GM23338 (cell line): ENCODE measurements around the gene OTOP2.

Source experiments
- CREB1 ChIP-seq: fragments of 250-450 bp; sonication (Bioruptor Pico); IDR thresholded peaks from 2 replicates; pipeline ENCODE4 v1.5.0; 2020; ENCODE audit warnings: low read depth, mild to moderate bottlenecking, moderate library complexity
- CTCF ChIP-seq, 2 experiments: fragments of 200-600 bp in 1 of 2; sonication (generic) in 1 of 2; conservative IDR thresholded peaks; 2 replicates each; pipeline versions ENCODE4 v1.5.1 to v1.6.1; 2016 to 2017; ENCODE audit warnings: antibody characterized with exemption in 2 of 2, low read depth in 2 of 2, mild to moderate bottlenecking in 2 of 2, moderate library complexity in 1 of 2
- ETS1 ChIP-seq: IDR thresholded peaks from 2 replicates; pipeline ENCODE4 v1.6.1; 2016; ENCODE audit warnings: antibody characterized with exemption
- EZH2 ChIP-seq: fragments of 200-600 bp; sonication (generic); IDR thresholded peaks from one replicate; pipeline ENCODE4 v1.8.0; 2017; ENCODE audit warnings: antibody characterized with exemption, mild to moderate bottlenecking, low read depth; ENCODE audit not compliant: unreplicated experiment
- EZH2phosphoT487 ChIP-seq: fragments of 200-600 bp; sonication (generic); IDR thresholded peaks from one replicate; pipeline ENCODE4 v1.8.1; 2018; ENCODE audit warnings: antibody characterized with exemption; ENCODE audit not compliant: unreplicated experiment
- JUNB ChIP-seq: IDR thresholded peaks from one replicate; pipeline ENCODE4 v1.6.1; 2016; ENCODE audit warnings: antibody characterized with exemption; ENCODE audit not compliant: unreplicated experiment
- NANOG ChIP-seq: IDR thresholded peaks from 2 replicates; pipeline ENCODE4 v1.6.1; 2016; ENCODE audit warnings: antibody characterized with exemption, borderline replicate concordance
- POLR2AphosphoS5 ChIP-seq: IDR thresholded peaks from 2 replicates; pipeline ENCODE4 v1.6.1; 2016; ENCODE audit warnings: antibody characterized with exemption, low read depth
- REST ChIP-seq: IDR thresholded peaks from one replicate; pipeline ENCODE4 v1.6.1; 2018; ENCODE audit warnings: antibody characterized with exemption; ENCODE audit not compliant: unreplicated experiment
- STAT1 ChIP-seq: IDR thresholded peaks from one replicate; pipeline ENCODE4 v1.6.1; 2016; ENCODE audit warnings: antibody characterized with exemption; ENCODE audit not compliant: unreplicated experiment
- ZNF114 ChIP-seq: fragments of 250-450 bp; sonication (Bioruptor Pico); IDR thresholded peaks from 2 replicates; pipeline ENCODE4 v1.5.0; 2020; ENCODE audit warnings: mild to moderate bottlenecking, moderate library complexity
- ZNF331 ChIP-seq: fragments of 250-450 bp; sonication (Bioruptor Pico); IDR thresholded peaks from 2 replicates; pipeline ENCODE4 v1.5.0; 2020; ENCODE audit warnings: low read depth, mild to moderate bottlenecking, moderate library complexity
- TF ChIP-seq, protein P1 (sequence below): fragments of 250-450 bp; sonication (Bioruptor Pico); IDR thresholded peaks from 2 replicates; pipeline ENCODE4 v1.5.0; 2020; ENCODE audit warnings: mild to moderate bottlenecking, moderate library complexity

- TF ChIP-seq CTCF (conservative IDR thresholded peaks at IDR 0.05; ENCODE audit: low read depth in 2 of 2) (no peak), POLR2AphosphoS5 (no peak), EZH2phosphoT487 (no peak), EZH2 (no peak), REST (no peak), CREB1 (CRISPR knock-in tag) (no peak), ETS1 (no peak), NANOG (no peak), ZNF331 (CRISPR knock-in tag) (no peak), JUNB (no peak), STAT1 (no peak), ZNF114 (CRISPR knock-in tag) (no peak)
- TF ChIP-seq, protein P1, sequence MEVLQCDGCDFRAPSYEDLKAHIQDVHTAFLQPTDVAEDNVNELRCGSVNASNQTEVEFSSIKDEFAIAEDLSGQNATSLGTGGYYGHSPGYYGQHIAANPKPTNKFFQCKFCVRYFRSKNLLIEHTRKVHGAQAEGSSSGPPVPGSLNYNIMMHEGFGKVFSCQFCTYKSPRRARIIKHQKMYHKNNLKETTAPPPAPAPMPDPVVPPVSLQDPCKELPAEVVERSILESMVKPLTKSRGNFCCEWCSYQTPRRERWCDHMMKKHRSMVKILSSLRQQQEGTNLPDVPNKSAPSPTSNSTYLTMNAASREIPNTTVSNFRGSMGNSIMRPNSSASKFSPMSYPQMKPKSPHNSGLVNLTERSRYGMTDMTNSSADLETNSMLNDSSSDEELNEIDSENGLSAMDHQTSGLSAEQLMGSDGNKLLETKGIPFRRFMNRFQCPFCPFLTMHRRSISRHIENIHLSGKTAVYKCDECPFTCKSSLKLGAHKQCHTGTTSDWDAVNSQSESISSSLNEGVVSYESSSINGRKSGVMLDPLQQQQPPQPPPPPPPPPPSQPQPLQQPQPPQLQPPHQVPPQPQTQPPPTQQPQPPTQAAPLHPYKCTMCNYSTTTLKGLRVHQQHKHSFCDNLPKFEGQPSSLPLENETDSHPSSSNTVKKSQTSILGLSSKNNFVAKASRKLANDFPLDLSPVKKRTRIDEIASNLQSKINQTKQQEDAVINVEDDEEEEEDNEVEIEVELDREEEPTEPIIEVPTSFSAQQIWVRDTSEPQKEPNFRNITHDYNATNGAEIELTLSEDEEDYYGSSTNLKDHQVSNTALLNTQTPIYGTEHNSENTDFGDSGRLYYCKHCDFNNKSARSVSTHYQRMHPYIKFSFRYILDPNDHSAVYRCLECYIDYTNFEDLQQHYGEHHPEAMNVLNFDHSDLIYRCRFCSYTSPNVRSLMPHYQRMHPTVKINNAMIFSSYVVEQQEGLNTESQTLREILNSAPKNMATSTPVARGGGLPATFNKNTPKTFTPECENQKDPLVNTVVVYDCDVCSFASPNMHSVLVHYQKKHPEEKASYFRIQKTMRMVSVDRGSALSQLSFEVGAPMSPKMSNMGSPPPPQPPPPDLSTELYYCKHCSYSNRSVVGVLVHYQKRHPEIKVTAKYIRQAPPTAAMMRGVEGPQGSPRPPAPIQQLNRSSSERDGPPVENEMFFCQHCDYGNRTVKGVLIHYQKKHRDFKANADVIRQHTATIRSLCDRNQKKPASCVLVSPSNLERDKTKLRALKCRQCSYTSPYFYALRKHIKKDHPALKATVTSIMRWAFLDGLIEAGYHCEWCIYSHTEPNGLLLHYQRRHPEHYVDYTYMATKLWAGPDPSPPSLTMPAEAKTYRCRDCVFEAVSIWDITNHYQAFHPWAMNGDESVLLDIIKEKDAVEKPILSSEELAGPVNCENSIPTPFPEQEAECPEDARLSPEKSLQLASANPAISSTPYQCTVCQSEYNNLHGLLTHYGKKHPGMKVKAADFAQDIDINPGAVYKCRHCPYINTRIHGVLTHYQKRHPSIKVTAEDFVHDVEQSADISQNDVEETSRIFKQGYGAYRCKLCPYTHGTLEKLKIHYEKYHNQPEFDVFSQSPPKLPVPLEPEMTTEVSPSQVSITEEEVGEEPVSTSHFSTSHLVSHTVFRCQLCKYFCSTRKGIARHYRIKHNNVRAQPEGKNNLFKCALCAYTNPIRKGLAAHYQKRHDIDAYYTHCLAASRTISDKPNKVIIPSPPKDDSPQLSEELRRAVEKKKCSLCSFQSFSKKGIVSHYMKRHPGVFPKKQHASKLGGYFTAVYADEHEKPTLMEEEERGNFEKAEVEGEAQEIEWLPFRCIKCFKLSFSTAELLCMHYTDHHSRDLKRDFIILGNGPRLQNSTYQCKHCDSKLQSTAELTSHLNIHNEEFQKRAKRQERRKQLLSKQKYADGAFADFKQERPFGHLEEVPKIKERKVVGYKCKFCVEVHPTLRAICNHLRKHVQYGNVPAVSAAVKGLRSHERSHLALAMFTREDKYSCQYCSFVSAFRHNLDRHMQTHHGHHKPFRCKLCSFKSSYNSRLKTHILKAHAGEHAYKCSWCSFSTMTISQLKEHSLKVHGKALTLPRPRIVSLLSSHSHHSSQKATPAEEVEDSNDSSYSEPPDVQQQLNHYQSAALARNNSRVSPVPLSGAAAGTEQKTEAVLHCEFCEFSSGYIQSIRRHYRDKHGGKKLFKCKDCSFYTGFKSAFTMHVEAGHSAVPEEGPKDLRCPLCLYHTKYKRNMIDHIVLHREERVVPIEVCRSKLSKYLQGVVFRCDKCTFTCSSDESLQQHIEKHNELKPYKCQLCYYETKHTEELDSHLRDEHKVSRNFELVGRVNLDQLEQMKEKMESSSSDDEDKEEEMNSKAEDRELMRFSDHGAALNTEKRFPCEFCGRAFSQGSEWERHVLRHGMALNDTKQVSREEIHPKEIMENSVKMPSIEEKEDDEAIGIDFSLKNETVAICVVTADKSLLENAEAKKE (CRISPR knock-in tag) = no peak
Observed at GRCh38 chr17:74900208-74900607, 23.9 kb upstream of the OTOP2 start.
